SJSA1 (cell line): ENCODE data around the gene ELANE. TPM values are rescaled to one million over a fixed set of nuclear protein-coding genes. Genes with fewer than 3 reads are reported as not detected.
A peak's percentile ranks its signal among the peaks of the same experiment; 100 is the strongest.

ENCODE experiments used
- DNase-seq, 2 experiments: peaks; one replicate each; pipeline ENCODE4 v3.0.0-alpha.2; 2015 to 2020; ENCODE audit warnings: low spot score in 2 of 2, low read depth in 1 of 2
- H3K27ac ChIP-seq: fragments of 250-450 bp; sonication (Bioruptor Pico); 2 replicates; pipeline ENCODE4 v1.5.1; 2020; ENCODE audit warnings: mild to moderate bottlenecking, moderate library complexity
- H3K27me3 ChIP-seq: fragments of 250-450 bp; sonication (Bioruptor Pico); replicated peaks from 2 replicates; pipeline ENCODE4 v1.5.1; 2020; ENCODE audit warnings: mild to moderate bottlenecking, moderate library complexity
- H3K36me3 ChIP-seq: fragments of 250-450 bp; sonication (Bioruptor Pico); 2 replicates; pipeline ENCODE4 v1.5.1; 2020; ENCODE audit warnings: mild to moderate bottlenecking
- H3K4me1 ChIP-seq: fragments of 250-450 bp; sonication (Bioruptor Pico); replicated peaks from 2 replicates; pipeline ENCODE4 v1.6.1; 2021; ENCODE audit warnings: mild to moderate bottlenecking
- H3K4me3 ChIP-seq: fragments of 250-450 bp; sonication (Bioruptor Pico); 2 replicates; pipeline ENCODE4 v1.5.1; 2020; ENCODE audit warnings: mild to moderate bottlenecking
- H3K9me3 ChIP-seq: fragments of 250-450 bp; sonication (Bioruptor Pico); replicated peaks from 2 replicates; pipeline ENCODE4 v1.5.1; 2020; ENCODE audit warnings: mild to moderate bottlenecking
- total RNA-seq: library from RNA; depleted of rRNA; stranded (reverse); fragments of >200 nt; shearing (Covaris generic); gene quantifications from 2 replicates; pipeline ENCODE4 v1.2.3, GENCODE V29; 2014; rRNA removed

ELANE gene
- not detected in 2 replicates for total RNA-seq

DNA sequence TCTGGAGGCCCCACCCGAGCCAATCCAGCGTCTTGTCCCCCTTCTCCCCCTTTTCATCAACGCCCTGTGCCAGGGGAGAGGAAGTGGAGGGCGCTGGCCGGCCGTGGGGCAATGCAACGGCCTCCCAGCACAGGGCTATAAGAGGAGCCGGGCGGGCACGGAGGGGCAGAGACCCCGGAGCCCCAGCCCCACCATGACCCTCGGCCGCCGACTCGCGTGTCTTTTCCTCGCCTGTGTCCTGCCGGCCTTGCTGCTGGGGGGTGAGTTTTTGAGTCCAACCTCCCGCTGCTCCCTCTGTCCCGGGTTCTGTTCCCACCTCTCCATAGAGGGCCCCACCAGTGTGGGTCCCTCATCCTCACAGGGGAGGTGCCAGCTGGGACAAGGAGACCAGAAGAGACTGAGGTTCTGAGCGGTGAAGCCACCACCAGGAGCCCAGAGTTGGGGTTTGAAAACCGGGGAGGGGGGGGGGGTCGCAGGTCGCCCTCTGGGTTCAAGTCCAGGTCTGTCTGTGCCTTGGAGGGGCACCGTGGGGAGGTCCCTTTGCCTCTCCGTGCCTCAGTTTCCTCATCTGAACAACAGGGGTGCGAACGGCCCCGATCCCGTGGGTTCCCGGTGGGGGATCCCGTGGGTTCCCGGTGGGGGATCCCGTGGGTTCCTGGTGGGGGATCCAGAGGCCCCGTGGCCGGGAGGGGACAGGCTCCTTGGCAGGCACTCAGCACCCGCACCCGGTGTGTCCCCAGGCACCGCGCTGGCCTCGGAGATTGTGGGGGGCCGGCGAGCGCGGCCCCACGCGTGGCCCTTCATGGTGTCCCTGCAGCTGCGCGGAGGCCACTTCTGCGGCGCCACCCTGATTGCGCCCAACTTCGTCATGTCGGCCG is at the start of gene ELANE:
Gene ELANE (plus strand): TSS at position 168 of the 878 bp plus-strand sequence. CDS start 26 bp downstream, at position 194.
- H3K4me1 ChIP-seq = peaks cover 7% of the 10 kb centered on the region
- no peaks in the 10 kb centered on the region for H3K9me3 ChIP-seq
- H3K27me3 ChIP-seq = peaks cover 3% of the 10 kb centered on the region; the same call in 1 of the 2 replicates
- no peak for DNase-seq
- H3K36me3 ChIP-seq = no peaks in the 10 kb centered on the region
- H3K4me3 ChIP-seq = no peak within 1 kb of the TSS
- no peak within 1 kb of the TSS for H3K27ac ChIP-seq

DNA sequence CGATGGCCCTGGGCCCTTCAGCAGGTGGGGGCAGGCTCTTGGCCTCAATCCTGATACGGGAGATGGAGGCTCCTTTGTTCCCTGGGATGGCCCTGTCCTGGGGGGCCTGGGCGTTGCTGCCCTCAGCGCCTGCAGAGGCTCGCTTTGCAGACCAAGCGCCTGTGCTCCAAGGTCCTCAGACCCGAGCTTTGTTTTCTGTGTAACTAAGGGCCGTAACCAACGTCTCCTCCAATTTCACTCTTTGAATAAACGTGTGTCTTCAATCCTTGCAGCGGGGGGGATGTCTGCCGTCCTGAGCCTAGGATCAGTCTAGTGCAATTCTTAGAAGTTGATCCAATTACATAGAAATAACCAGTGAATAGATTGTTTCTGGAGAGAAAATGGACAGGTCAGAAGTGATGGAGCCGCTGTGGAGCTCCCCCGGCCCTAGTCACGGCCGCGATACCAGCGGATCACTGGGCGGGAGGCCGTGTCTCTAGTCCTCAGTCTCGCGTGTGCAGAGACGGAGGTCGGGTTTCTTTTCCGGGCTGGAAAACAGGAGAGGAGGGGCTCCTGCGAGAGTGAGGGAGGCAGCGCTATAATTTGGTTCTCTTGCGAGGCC is 49.5 kb upstream of the ELANE start:
- Histone ChIP-seq H3K9me3 (no peaks in the 10 kb centered on the region), H3K4me3 (no peak overlapping the region), H3K36me3 (peaks cover 99% of the 10 kb centered on the region), H3K4me1 (peaks cover 29% of the 10 kb centered on the region), H3K27me3 (no peaks in the 10 kb centered on the region), H3K27ac (no peak overlapping the region)
- no peak for DNase-seq

DNA sequence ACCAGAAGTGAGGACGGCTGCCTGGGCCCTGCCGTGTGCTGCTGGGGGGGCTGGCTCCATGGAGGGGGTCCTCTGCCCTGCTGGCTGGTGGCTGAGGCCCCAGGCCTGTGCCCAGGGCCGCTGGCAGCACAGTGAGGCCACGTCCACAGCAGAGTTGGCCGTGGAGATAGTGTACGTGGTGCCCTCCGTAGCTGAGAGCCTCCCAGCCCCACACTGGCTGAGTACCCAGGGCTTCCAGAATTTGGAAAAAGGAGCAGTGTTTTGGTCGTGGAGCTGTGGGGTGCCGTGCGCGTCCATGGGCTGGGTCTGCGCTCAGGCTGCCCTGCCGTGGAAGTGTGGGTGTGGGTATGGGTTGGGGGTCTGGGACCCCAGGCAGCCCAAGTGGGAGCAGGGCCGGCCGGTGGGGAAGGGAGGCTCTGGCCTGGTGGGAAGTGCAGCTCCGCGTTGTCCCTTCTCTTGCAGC is 49.0 kb upstream of the ELANE start:
- Histone ChIP-seq H3K27me3 (no peaks in the 10 kb centered on the region), H3K9me3 (no peaks in the 10 kb centered on the region), H3K36me3 (peaks cover 100% of the 10 kb centered on the region), H3K27ac (no peak overlapping the region), H3K4me1 (peaks cover 29% of the 10 kb centered on the region), H3K4me3 (no peak overlapping the region)
- DNase-seq = no peak

DNA sequence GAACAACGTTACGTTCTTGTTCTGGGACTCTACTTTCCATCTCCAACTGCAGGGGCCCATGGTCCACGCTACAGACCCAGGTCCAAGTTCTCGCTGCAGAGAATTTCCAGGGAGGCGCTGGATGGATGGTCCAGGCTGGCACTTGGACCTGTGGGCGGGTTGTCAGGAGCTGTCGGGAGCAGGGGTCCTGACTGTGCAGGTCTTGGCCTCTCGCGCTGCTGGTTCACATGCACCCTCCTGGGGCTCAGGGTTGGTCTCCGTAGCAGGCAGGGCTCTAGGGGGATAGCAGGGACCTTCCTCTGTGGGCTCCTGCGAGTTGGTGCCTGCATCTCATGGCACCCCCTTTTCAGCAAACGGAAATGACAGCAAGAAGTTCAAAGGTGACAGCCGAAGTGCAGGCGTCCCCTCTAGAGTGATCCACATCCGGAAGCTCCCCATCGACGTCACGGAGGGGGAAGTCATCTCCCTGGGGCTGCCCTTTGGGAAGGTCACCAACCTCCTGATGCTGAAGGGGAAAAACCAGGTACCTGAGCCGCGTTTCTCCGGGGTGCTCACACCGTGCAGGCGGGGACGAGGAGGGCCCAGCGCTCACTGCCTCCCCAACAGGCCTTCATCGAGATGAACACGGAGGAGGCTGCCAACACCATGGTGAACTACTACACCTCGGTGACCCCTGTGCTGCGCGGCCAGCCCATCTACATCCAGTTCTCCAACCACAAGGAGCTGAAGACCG is 48.3 kb upstream of the ELANE start:
- Histone ChIP-seq H3K4me1 (peaks cover 29% of the 10 kb centered on the region), H3K27ac (no peak overlapping the region), H3K27me3 (no peaks in the 10 kb centered on the region), H3K36me3 (peaks cover 100% of the 10 kb centered on the region), H3K9me3 (no peaks in the 10 kb centered on the region), H3K4me3 (no peak overlapping the region)
- DNase-seq = peak in 1 of 2 experiments; percentile 40

GRCh38 chr19:804419-805165 is 47.5 kb upstream of the ELANE start:
- Histone ChIP-seq H3K9me3 (no peaks in the 10 kb centered on the region), H3K4me3 (no peak overlapping the region), H3K27ac (no peak overlapping the region), H3K36me3 (peaks cover 100% of the 10 kb centered on the region), H3K4me1 (peaks cover 25% of the 10 kb centered on the region), H3K27me3 (no peaks in the 10 kb centered on the region)
- DNase-seq = no peak

DNA sequence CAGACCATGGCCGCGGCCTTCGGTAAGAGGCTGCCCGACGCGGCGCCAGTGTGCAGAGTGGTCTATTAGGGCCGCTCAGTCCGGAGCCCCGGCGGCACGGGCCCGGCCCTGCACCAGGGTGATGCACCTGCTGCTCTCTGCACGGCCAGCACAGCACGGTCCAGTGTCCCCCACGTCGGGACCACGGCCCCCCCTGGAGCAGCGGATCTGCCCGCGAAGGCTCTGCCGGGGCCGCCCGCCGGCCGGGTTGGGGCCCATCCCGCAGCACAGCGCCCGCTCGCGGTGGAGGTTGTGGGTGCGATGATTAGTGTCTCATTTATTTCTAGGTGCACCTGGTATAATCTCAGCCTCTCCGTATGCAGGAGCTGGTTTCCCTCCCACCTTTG is 46.9 kb upstream of the ELANE start:
- Histone ChIP-seq H3K4me3 (no peak overlapping the region), H3K36me3 (peaks cover 100% of the 10 kb centered on the region), H3K4me1 (peaks cover 19% of the 10 kb centered on the region), H3K9me3 (no peaks in the 10 kb centered on the region), H3K27me3 (no peaks in the 10 kb centered on the region), H3K27ac (no peak overlapping the region)
- DNase-seq = no peak

DNA sequence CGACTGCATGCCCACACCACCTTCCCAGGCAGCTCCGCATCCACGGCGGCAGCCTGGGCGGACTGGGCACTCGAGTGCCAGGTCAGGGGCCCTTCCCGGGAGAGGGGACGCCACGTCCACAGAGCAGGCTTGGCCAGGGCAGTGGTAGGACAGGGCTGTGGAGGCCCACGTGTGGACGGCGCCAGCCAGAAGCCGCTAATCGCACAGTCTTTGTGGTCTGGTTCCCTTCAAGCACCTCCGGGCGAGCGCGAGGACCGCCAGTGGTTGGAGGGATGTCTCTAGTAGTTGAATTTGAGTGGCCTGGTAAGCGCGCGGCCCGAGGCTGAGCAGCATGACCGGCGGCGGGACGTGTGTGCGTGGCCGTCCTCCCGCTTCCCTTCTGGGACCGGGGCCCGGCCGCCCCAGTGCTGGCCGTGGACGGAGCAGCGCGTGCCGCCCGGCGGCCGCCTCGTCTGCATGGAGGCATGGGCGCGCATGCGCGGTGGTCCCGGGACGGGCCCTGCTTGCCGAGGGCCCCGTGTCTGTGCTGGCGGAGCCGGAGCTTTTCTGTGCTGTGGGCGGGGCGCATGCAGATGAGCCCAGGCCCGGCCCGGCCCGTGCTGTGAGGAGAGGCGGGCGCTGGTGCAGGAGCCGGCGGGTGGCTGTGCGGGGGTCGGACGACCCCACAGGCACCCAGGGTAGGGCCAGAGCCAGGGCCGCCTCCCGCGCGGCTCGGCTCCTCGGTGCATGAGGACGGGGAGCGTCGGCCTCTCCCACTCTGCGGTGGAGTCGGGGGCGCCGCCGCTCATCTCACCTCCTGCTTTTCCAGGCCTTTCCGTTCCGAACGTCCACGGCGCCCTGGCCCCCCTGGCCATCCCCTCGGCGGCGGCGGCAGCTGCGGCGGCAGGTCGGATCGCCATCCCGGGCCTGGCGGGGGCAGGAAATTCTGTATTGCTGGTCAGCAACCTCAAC is 46.2 kb upstream of the ELANE start:
- no peak for DNase-seq
- Histone ChIP-seq H3K9me3 (no peaks in the 10 kb centered on the region), H3K27me3 (no peaks in the 10 kb centered on the region), H3K4me1 (peaks cover 12% of the 10 kb centered on the region), H3K27ac (no peak overlapping the region), H3K36me3 (peaks cover 100% of the 10 kb centered on the region), H3K4me3 (no peak overlapping the region)

DNA sequence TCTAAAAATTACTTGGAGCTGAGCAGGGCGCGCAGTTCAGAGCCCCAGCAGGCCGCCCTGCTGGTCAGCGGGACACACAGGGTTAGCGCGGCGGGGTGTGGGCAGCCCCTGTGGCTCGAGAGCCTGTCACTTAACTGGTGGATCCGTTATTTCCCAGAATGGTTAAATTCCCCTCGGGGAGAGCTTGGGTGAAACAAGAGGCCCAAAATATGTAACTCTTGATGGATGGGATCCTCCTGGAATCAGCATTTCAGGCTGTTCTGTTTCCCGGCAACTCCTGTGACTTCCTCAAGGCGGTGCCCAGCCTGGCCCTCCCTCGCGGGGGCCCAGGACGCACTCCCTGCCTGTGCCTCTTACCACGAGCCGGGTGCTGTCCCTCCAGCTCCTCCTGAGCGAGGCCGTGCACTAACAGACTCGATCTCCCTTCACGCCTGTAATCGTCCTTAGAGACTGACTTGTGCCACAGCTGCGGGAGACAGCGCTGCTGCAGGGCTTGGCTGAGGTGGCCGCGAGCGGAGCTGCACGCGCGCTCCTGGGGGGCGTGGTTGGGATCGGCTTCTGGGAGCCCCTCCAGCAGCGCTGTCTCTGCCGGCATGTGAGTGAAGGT is 45.2 kb upstream of the ELANE start:
- Histone ChIP-seq H3K4me3 (no peak overlapping the region), H3K9me3 (no peaks in the 10 kb centered on the region), H3K36me3 (peaks cover 100% of the 10 kb centered on the region), H3K27ac (no peak overlapping the region), H3K27me3 (no peaks in the 10 kb centered on the region), H3K4me1 (peaks cover 1% of the 10 kb centered on the region)
- no peak for DNase-seq

DNA sequence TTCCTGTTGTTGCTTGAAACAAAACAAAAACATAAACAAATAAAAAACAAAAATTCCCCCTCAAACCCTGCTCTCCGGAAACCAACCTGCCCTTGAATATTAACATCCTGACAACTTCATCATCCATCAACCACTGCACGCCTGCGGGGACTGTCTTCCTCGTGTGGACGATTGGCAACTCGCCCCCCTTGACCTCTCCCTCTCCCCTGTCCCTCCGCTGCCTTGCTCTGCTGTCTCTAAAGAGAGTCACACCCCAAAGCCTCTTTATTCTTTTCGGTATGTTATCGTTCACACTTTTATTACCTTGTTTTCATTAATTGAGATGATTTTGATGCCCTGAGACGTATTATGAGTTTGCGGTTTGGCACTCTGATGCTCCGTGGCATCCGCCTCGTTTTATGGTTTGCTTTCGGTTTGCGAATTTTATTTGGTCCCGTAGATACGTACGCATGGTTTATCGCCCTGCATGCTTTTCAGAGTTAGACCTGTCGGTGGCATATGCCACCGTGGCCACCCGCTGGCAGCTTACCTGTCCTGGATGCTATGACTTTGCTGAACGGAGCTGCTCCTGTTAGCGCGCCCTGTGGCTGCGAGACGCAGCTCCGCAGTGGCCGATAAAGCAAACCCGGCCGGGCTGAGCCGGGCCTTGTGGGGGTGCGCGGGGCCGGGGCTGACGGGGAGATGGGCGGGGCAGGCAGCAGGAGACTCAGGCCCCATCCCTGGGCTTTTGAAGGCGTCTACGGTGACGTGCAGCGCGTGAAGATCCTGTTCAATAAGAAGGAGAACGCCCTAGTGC is 44.3 kb upstream of the ELANE start:
- Histone ChIP-seq H3K27ac (no peak overlapping the region), H3K9me3 (no peaks in the 10 kb centered on the region), H3K27me3 (no peaks in the 10 kb centered on the region), H3K4me1 (no peaks in the 10 kb centered on the region; the same call in 1 of the 2 replicates), H3K36me3 (peaks cover 97% of the 10 kb centered on the region), H3K4me3 (no peak overlapping the region)
- no peak for DNase-seq

DNA sequence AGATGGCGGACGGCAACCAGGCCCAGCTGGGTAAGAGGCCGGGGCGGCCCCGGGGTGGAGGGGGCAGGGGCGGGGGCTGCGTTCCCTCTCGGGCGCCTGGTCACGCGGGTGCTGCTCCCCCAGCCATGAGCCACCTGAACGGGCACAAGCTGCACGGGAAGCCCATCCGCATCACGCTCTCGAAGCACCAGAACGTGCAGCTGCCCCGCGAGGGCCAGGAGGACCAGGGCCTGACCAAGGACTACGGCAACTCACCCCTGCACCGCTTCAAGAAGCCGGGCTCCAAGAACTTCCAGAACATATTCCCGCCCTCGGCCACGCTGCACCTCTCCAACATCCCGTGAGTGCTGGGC is 43.7 kb upstream of the ELANE start:
- DNase-seq = no peak
- Histone ChIP-seq H3K4me3 (no peak overlapping the region), H3K36me3 (peaks cover 97% of the 10 kb centered on the region)

DNA sequence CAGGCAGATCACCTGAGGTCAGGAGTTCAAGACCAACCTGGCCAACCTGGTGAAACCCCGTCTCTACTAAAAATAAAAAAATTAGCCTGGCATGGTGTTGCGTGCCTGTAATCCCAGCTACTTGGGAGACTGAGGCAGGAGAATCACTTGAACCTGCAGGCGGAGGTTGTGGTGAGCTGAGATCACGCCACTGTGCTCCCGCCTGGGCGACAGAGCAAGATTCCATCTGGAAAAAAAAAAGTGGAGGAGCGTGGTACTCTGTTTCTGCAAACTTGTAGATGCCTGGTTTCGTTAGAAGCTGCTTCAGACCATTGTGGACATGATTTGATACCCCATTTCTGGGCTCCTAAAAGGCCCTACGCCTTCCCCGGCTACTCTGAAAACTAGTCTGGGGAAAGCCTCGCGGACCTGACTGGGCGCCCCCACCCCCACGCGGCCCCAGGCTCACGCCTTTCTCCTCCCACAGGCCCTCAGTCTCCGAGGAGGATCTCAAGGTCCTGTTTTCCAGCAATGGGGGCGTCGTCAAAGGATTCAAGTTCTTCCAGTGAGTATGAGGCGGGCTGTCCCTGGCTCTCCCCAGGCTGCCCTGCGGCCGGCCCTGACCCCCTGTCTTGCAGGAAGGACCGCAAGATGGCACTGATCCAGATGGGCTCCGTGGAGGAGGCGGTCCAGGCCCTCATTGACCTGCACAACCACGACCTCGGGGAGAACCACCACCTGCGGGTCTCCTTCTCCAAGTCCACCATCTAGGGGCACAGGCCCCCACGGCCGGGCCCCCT is 41.8 kb upstream of the ELANE start:
- Histone ChIP-seq H3K4me3 (no peak overlapping the region), H3K4me1 (no peaks in the 10 kb centered on the region; the same call in 1 of the 2 replicates), H3K36me3 (peaks cover 97% of the 10 kb centered on the region), H3K27ac (no peak overlapping the region), H3K27me3 (no peaks in the 10 kb centered on the region), H3K9me3 (no peaks in the 10 kb centered on the region)
- DNase-seq = no peak

More for the DNA sequence above, 43.7 kb upstream of the ELANE start:
- Histone ChIP-seq H3K9me3 (no peaks in the 10 kb centered on the region), H3K27me3 (no peaks in the 10 kb centered on the region), H3K27ac (no peak overlapping the region), H3K4me1 (no peaks in the 10 kb centered on the region; the same call in 1 of the 2 replicates)
